ENCODE results near the gene RMND1.
"Not testable (repeated sequence)": the region's sequence is repeated elsewhere in the genome, so short reads cannot be mapped to it uniquely, and the experiment has no call there.

Gene RMND1

DNA sequence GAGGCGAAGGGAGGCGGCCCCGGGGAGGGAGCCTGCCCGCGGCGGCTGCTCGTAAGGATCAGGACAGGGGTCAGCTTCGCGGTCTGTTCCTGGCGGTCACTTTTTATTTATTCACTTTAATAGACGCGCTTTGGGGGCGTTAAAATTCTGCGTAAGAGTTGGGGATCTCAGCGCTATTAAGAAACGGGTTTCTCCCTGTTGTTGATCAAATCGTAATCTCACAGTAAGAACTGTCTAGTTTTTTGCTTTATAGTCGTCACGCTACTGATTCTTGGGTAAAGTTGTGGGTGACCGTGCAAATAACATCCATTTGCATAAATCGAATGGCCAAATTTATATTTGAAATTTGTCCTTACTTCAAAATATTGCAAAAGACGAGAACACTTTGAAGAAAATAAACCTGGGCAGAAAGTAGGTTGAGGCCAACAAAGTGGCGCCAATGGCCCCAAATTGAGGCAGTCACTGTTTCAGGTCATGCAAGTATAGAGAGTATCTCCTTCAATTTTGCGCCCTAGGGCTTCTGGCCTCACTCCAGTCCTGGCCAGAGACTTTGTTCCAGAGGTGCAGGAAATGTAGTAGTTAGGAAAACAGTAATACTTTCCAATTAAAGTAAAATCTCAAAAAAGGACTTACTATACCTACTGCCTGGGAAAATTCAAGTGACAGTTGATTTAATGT lies 963 bp upstream of the RMND1 start:
- DNase-seq (ENCODE audit: low read depth, low spot score): peak; percentile 51

DNA sequence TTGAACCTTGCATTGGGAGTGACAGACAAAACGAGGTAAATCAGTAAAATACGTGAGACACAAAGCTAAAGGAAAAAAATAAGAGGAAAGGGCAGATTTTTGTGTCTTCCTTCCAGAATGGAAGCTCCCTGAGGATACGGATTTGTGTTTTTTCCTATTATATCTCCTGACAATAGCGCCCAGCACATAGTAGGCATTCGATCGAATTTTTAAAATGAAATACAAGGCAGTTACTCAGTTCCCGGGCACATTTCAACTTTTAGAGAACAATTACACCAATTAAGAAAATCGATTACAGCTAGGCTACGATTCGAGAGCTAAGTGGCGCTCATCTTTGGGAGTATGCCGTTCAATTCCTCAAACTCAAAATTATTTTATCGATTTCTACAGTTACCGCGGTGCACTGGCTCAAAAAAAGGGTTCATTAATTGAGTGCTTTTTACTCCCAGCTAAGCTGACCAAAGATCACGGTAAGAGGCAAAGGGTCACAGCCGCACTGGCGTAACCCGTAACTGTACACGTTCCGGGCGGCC lies 443 bp downstream of the RMND1 start:
- DNase-seq (ENCODE audit: low read depth, low spot score): no peak

GRCh38 chr6:151450928-151451327 lies 998 bp downstream of the RMND1 start:
- not testable (repeated sequence) for DNase-seq (ENCODE audit: low read depth, low spot score)

GRCh38 chr6:151448623-151449022 lies 3.3 kb downstream of the RMND1 start:
- DNase-seq (ENCODE audit: low read depth, low spot score): no peak

GRCh38 chr6:151447237-151447636 lies 4.7 kb downstream of the RMND1 start:
- no peak for DNase-seq (ENCODE audit: low read depth, low spot score)

GRCh38 chr6:151445482-151445881 lies 6.4 kb downstream of the RMND1 start:
- no peak for DNase-seq (ENCODE audit: low read depth, low spot score)

DNA sequence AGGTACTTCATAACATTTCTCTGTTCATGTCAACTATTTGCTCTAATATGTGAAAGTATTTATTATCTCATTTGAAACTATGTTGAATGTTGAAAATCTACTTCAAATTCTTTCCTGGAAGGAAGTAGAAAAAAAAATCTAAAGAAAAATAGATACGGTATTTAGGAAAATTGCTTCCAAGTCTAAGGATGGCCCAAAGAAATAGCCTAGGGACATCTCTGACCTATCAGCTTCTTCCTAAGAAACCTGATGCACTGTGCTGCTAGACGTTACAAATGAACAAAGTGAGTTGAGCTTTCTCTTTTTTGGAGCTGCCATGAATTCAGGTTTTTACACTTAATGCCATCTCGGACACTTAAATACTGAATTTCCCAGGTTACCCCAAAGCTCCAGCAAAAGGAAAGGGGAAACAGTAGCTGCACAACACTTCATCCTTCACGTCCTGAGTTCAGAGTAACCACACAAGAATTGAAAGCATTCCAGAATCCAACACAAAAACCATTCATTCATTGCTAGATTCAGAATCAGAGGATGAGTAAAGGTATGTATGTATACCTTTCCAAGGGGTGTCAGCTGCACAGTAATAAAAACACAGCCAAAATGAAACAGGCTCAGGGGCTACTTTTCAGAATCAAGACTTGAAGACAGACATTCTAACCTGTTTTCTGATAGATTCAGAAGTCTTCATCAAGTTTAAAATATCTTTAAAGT lies 7.9 kb downstream of the RMND1 start:
- no peak for DNase-seq (ENCODE audit: low read depth, low spot score)

DNA sequence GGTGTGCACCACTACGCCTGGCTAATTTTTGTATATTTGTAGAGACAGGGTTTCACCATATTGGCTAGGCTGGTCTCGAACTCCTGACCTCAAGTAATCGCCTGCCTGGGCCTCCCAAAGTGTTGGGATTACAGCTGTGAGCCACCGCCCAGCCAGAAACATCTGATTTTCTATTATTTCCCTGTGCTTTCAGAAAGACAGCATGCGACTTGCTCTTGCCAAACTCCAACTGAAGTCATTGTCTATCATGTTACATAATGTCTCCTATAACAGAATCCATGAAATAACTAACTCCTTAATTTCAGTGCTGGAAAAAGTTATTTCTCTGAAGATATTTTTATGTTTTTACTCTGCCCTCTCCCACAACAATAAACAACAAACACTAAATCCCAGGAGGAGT lies 8.5 kb downstream of the RMND1 start:
- no peak for DNase-seq (ENCODE audit: low read depth, low spot score)

GRCh38 chr6:151442371-151442770 lies 9.6 kb downstream of the RMND1 start:
- DNase-seq (ENCODE audit: low read depth, low spot score): no peak

- DNase-seq (ENCODE audit: low read depth, low spot score): no peak
Measured at GRCh38 chr6:151441390-151442166, 10.3 kb downstream of the RMND1 start.

- no peak for DNase-seq (ENCODE audit: low read depth, low spot score)
Measured at GRCh38 chr6:151440930-151441329, 11.0 kb downstream of the RMND1 start.

GRCh38 chr6:151440498-151440897 lies 11.4 kb downstream of the RMND1 start:
- DNase-seq (ENCODE audit: low read depth, low spot score): no peak

DNA sequence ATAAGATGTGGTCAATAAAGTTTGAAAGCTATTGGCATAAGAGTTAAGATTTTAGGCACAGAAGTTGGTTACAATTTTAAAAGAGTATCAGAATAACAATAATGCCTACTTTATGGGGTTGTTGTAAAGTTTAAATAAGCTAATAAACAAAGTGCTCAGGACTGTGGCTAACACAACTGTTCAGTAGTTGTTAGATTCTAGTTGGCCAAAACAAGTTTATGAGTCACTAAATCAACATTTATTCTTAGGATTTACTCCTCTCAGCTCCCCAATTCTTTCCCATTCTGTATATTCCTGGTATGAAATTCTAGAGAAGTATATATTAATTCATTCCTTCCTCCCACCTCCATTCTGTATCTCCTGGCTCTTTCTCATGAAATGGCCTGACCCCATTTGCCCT lies 14.5 kb downstream of the RMND1 start:
- no peak for DNase-seq (ENCODE audit: low read depth, low spot score)

DNA sequence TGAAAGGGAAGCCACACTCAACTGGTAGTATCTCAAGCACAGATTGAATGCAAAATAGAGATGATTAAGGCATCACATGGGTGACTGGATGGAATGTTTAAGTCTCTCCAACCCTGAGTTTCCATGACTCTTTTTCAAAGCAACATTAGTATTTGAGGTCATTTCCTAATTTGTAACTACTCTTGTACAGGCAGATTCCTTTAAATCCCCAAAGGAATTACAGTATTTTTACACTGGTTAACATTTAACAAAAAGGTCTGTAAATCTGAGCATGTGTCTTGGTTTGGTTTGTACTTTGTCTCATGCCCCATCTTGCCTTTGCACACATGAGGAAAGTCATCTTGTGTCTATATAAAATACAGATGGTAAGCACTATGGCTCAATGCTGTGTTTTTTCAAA lies 15.1 kb downstream of the RMND1 start:
- DNase-seq (ENCODE audit: low read depth, low spot score): no peak

GRCh38 chr6:151436300-151436699 lies 15.6 kb downstream of the RMND1 start:
- DNase-seq (ENCODE audit: low read depth, low spot score): no peak

DNA sequence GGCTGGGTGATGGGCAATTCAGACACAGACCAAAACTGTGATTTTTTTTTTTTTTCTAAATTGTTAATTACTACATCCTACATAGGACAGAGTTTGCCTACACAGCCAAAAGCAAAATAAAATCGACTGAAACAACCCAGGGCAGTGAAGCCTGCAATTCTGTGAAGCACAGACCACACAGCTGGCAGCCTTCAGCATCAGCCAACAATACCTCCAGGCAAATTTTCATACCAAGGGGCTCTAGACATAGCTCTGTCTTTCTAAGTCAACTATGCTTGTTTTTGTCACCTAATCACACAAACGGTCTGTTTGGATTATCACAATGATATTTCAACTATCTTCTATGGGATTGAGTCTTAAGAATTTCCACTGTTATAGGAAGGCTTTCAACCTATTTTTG lies 17.6 kb downstream of the RMND1 start:
- no peak for DNase-seq (ENCODE audit: low read depth, low spot score)

DNA sequence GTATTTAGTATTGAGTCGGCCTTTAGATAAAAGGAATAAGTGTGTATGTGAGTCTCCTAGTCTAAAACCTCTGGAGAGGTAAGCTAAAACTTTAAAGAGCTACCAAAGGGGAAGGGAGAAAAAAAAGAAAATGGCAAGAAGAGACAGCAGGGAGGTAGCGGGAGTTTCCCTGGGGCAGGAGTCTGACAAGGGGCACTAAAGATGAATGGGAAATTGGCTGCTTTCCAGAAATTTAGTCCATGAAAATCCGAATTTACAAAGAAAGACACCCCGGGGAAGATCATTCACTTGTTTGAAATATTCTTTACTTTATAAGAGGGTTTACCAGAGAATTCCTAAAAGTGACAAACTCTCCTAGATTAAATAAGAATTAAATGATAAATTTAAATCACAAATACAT lies 19.3 kb downstream of the RMND1 start:
- DNase-seq (ENCODE audit: low read depth, low spot score): no peak

DNA sequence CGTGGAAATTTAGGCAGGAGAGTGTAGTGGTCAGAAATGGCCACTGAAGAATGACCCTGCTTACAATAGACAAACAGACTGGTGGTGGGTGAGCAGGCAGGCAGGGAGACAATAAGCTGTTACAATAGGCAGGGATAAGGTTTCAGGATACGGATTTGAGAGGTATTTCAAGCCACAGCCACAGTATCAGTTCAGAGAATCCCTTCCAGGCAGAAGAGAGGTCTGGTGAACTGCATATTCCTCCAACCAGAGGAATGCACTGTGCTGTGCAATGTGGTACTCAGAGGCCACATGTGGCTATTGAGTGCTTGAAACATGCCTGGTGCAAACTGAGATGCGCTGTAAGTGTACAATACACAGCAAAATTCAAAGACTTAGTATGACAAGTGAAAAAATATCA lies 20.6 kb downstream of the RMND1 start:
- peak; percentile 28 for DNase-seq (ENCODE audit: low read depth, low spot score)

DNA sequence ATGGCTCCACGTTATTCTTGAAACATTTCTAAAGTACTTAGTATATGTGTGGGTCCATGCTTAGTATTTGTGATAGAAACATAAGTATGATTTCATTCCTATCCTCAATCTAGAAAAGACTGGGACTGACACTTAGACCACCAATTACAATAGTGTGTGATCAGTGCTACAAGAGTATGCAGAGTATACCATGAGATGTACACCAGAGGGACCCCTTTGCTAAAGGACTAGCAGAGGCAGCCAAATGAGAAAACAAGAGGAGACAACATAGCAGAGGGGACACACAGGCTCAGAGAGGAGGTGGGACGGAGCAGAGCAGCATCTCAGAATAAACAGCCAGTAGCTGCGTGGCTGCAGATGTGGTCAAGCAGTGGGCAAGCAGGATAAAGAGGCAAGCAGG lies 21.0 kb downstream of the RMND1 start:
- peak; percentile 20 for DNase-seq (ENCODE audit: low read depth, low spot score)

DNA sequence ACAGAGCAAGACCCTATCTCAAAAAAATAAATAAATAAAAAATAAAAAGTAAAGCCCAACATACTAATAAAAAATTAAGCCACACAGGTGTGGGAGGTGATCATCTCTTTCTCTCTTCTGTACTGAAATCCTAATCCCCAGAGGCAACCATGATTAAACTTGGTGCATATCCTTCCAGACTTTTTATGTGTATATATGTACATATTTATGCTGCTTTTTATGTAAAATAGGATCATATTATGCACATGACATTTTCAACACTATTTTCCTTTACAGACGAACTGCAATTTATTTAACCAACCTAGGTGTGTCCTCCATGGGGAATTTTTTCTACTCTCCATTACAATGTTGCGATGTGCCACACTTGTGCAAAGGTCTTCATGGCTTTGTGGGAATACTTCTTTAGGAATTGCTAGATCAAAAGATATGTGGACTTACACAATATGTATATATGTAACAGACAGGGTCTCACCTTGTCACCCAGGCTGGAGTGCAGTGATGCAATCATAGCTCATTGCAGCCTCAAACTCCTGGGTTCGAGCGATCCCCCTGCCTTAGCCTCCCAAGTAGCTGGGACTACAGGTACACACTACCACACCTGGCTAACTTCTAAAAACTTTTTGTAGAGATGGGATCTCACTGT lies 23.7 kb downstream of the RMND1 start:
- no peak for DNase-seq (ENCODE audit: low read depth, low spot score)

DNA sequence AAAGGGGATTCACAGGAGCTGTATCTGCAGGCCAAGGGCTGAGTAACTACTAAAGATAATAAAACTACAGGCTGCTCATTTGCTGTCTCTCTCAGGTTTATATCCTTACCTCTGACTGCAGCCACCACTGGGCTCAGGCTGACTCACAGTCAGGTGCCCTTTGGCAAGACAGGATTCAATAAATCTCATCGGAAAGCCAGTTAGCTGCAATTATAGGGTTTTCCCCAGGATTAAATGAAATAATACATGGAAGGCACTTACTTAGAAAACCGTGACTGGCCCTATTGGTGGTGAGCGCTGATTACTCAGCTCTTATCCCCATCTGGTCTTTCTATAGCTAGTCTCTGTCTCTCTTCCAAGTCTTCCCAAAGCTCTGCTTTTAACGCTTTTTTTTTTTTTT lies 26.4 kb downstream of the RMND1 start:
- DNase-seq (ENCODE audit: low read depth, low spot score): no peak

DNA sequence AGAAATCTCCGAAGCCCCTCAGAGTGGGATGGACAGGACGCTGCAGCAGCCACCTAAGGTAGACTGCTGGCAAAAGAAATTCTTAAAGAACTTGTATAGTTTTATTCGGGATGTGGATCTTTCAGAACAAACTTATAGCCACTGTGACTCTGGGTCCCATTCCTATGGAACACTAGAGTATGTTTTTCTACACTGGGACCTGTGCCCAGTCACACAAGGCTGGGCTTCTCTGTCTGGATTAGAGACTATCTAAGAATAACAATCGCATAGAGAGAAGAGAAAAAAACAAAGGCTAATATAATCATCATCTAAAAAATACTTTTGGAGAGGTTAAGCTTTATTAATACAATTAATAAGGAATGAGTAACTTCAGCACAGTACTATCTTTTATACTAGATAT lies 28.9 kb downstream of the RMND1 start:
- no peak for DNase-seq (ENCODE audit: low read depth, low spot score)
